ENCODE measurements around the gene ZNF454. TPM values are rescaled to one million over a fixed set of nuclear protein-coding genes. Genes with fewer than 3 reads are reported as not detected.

Gene ZNF454
- total RNA-seq = 1 to 10 TPM in 5 of 6 donors, under 1 TPM in 1; 0.83 to 7.3 (median 2.1) TPM

GRCh38 chr5:178940569-178941360 lies at the start of gene ZNF454:
TSS of gene ZNF454 (plus strand) at chr5:178941198. CDS start at chr5:178942792, 1,594 bp downstream.
- H3K4me1 ChIP-seq = peaks cover 0 to 15% (median 2%) of the 10 kb centered on the region in 4 donors
- peak within 1 kb of the TSS; percentile 47 to 75 (median 63) for H3K4me3 ChIP-seq
- DNase-seq (peak; percentile 86 to 94), ATAC-seq (ENCODE audit: low FRiP score in 2 of 2) (peak; percentile 93)
- WGBS, 2 donors = 7 to 13% methylated on average over 26 to 48 of the region's 69 CpGs
- peak within 1 kb of the TSS; percentile 46 to 82 (median 76) for H3K27ac ChIP-seq
- H3K36me3 ChIP-seq = peaks cover 0 to 4% (median 0%) of the 10 kb centered on the region in 4 donors
- peaks cover 31 to 87% (median 61%) of the 10 kb centered on the region in 4 donors for H3K9me3 ChIP-seq
- TF ChIP-seq EP300 (IDR thresholded peaks at IDR 0.05) (no peak), POLR2A (IDR thresholded peaks at IDR 0.05) (peak in 3 of 4 donors; percentile 24 to 43 (median 26)), POLR2AphosphoS5 (IDR thresholded peaks at IDR 0.05) (peak in 1 of 2 donors; percentile 68), CTCF (IDR thresholded peaks at IDR 0.05) (no peak)
- H3K27me3 ChIP-seq = no peaks in the 10 kb centered on the region

DNA sequence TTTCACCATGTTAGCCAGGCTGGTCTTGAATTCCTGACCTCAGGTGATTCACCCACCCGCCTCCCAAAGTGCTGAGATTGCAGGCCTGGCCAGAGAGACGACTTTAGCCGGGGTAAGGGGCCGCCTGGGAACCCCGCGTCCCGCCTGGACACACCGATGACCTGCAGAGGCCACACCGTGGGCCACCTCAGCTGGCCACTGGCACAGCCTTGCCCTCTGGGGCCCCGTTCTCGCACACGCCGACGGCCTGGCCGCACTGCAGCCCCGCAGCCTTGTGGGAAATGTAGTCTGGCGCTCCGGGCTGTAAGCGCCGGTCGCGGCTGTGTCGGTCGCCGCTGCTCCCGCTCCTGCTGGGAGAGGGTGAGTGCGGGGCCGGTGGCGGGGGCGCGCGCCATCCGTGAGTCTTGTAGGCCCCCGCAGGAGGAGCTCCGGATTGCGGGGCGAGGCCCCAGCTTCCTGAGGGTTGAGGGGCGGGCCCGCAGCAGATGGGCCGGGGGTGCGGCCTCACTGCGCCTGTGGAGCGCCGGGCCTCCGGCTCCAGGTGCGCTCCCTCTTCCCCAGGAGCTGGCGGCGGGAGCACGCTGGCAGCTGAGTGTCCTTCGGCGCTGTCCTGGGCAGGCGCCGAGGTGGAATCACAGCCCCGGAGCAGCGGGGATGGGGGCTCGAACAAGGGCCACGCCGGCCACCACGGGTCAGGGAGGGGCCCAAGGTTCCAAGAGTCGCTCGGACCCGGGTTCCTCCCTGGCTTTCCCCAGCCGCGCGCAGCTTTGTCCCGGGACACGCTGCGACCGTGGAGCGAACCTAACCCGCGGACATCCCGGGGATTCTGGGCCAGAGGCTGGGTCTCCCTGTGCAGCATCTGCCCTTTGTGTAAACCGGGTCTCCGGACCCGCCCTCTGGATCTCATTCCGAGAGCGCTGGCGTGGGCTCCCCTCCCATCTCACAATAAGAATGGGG lies 45.1 kb upstream of the ZNF454 start, which contains the start of gene ZFP2:
ZFP2 (plus strand) TSS at position 299 of the 957 bp plus-strand sequence. CDS start 35,401 bp downstream, outside the sequence.
- TF ChIP-seq POLR2AphosphoS5 (IDR thresholded peaks at IDR 0.05) (no peak), EP300 (IDR thresholded peaks at IDR 0.05) (no peak), POLR2A (IDR thresholded peaks at IDR 0.05) (peak in 1 of 4 donors; percentile 8), CTCF (IDR thresholded peaks at IDR 0.05) (no peak)
- Histone ChIP-seq H3K27ac (peak within 1 kb of the TSS; percentile 32 to 76 (median 68)), H3K27me3 (no peaks in the 10 kb centered on the region), H3K4me1 (peaks cover 0 to 8% (median 2%) of the 10 kb centered on the region in 4 donors), H3K4me3 (peak within 1 kb of the TSS; percentile 57 to 89 (median 74)), H3K9me3 (peaks cover 0 to 14% (median 7%) of the 10 kb centered on the region in 4 donors), H3K36me3 (no peaks in the 10 kb centered on the region)
- DNase-seq (peak; percentile 57 to 91), ATAC-seq (ENCODE audit: low FRiP score in 2 of 2) (peak; percentile 88 to 96)
- WGBS, 2 donors = 0 to 2% methylated on average over 12 to 43 of the region's 79 CpGs

GRCh38 chr5:178899289-178899688 lies 41.7 kb upstream of the ZNF454 start:
- peaks cover 0 to 4% (median 0%) of the 10 kb centered on the region in 4 donors for H3K36me3 ChIP-seq
- no peak overlapping the region for H3K4me3 ChIP-seq
- no peaks in the 10 kb centered on the region for H3K27me3 ChIP-seq
- peaks cover 0 to 33% (median 16%) of the 10 kb centered on the region in 4 donors for H3K9me3 ChIP-seq
- no peak overlapping the region for H3K27ac ChIP-seq
- ATAC-seq (ENCODE audit: low FRiP score in 2 of 2) (no peak), DNase-seq (no peak)
- peaks cover 0 to 8% (median 2%) of the 10 kb centered on the region in 4 donors for H3K4me1 ChIP-seq
- 82 to 84% methylated on average over 5 of the region's 5 CpGs for WGBS, 2 donors
- TF ChIP-seq POLR2AphosphoS5 (IDR thresholded peaks at IDR 0.05) (no peak), CTCF (IDR thresholded peaks at IDR 0.05) (no peak), POLR2A (IDR thresholded peaks at IDR 0.05) (no peak), EP300 (IDR thresholded peaks at IDR 0.05) (no peak)

DNA sequence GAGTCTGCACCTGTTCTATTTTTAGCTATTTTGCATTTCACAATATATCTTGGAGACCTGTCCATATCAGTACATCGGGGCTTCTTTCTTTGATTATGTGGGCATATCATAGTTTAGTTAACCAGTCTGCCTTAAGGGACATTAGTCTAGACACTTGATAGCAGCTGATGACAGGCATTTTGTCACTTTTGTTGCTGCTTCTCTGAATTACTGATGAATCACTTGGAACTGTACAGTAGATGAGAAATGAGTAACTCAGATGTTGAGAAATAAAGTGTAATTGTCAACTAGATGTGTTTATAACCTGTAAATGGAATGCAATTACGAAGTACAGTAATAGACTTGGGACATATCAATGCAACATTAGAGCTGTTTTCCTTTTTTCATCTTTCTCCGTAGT lies 38.1 kb upstream of the ZNF454 start:
- 61 to 95% methylated on average over 3 of the region's 3 CpGs for WGBS, 2 donors
- TF ChIP-seq POLR2A (IDR thresholded peaks at IDR 0.05) = no peak
- TF ChIP-seq POLR2AphosphoS5 (IDR thresholded peaks at IDR 0.05) = no peak
- TF ChIP-seq EP300 (IDR thresholded peaks at IDR 0.05) = no peak
- no peak for TF ChIP-seq CTCF (IDR thresholded peaks at IDR 0.05)
- peaks cover 0 to 47% (median 27%) of the 10 kb centered on the region in 4 donors for H3K9me3 ChIP-seq

More for the DNA sequence above, 38.1 kb upstream of the ZNF454 start:
- H3K27me3 ChIP-seq = no peaks in the 10 kb centered on the region
- H3K36me3 ChIP-seq = peaks cover 0 to 8% (median 0%) of the 10 kb centered on the region in 4 donors
- DNase-seq (no peak), ATAC-seq (ENCODE audit: low FRiP score in 2 of 2) (no peak)
- H3K27ac ChIP-seq = no peak overlapping the region
- H3K4me3 ChIP-seq = no peak overlapping the region
- H3K4me1 ChIP-seq = no peaks in the 10 kb centered on the region
